H1 (cell line): Measurements from ENCODE around the gene PRKG2. TPM values are rescaled to one million over a fixed set of nuclear protein-coding genes. Genes with fewer than 3 reads are reported as not detected.
A peak's percentile ranks its signal among the peaks of the same experiment; 100 is the strongest.

Experiments
- CTCF ChIA-PET: fragments of 300-600 bp; sonication (Branson Sonifier 250); formaldehyde crosslinking; loops from one replicate; lab custom pipeline; 2021; ENCODE audit not compliant: partially characterized antibody; lab: Charles Lee
- POLR2A ChIA-PET: fragments of 300-600 bp; sonication (Branson Sonifier 250); formaldehyde crosslinking; loops from one replicate; lab custom pipeline; 2021; ENCODE audit warnings: inconsistent platforms; ENCODE audit not compliant: partially characterized antibody; lab: Charles Lee
- DNase-seq, 2 experiments: peaks; one replicate each; pipeline versions ENCODE4 v3.0.0 to v3.0.0-alpha.2; 2010 to 2022; ENCODE audit warnings: low spot score in 2 of 2, low read depth in 1 of 2, mixed read lengths in 1 of 2
- FAIRE-seq: peaks from 2 replicates; lab custom pipeline; 2011; peaks lifted over from hg19 to GRCh38; lab: Jason Lieb, UNC
- H2AFZ ChIP-seq: 2 replicates; pipeline ENCODE4 v1.8.1; 2012; ENCODE audit warnings: low read length, inconsistent platforms
- H2AK5ac ChIP-seq: 2 replicates; pipeline ENCODE4 v1.6.1; 2013; ENCODE audit warnings: low read depth, low read length
- H2BK120ac ChIP-seq: replicated peaks from 2 replicates; pipeline ENCODE3; 2013; ENCODE audit warnings: low read depth, low read length, inconsistent platforms
- H2BK12ac ChIP-seq: 2 replicates; pipeline ENCODE4 v1.6.1; 2013; ENCODE audit warnings: low read depth, low read length
- H2BK15ac ChIP-seq: 2 replicates; pipeline ENCODE4 v1.6.1; 2013; ENCODE audit warnings: low read length
- H2BK20ac ChIP-seq: 2 replicates; pipeline ENCODE4 v1.6.1; 2013; ENCODE audit warnings: low read length
- H2BK5ac ChIP-seq: 2 replicates; pipeline ENCODE4 v1.6.1; 2013; ENCODE audit warnings: low read depth, low read length
- H3K14ac ChIP-seq: 2 replicates; pipeline ENCODE4 v1.6.1; 2013; ENCODE audit warnings: inconsistent platforms; ENCODE audit not compliant: insufficient read length
- H3K18ac ChIP-seq: 2 replicates; pipeline ENCODE4 v1.6.1; 2013; ENCODE audit warnings: low read length; ENCODE audit errors: extremely low read depth
- H3K23ac ChIP-seq: 2 replicates; pipeline ENCODE4 v1.6.1; 2013; ENCODE audit warnings: inconsistent platforms; ENCODE audit not compliant: insufficient read length
- H3K23me2 ChIP-seq: 2 replicates; pipeline ENCODE4 v1.6.1; 2013; ENCODE audit warnings: low read depth, low read length
- H3K27ac ChIP-seq: 2 replicates; pipeline ENCODE4 v1.6.1; 2011; ENCODE audit warnings: low read depth, low read length, inconsistent platforms
- H3K27me3 ChIP-seq, 4 experiments: replicated peaks in 1 of 4; 1 replicate in 1 of 4; 2 replicates in 3 of 4; pipeline versions ENCODE4 v1.6.1 to v1.8.1; 2011 to 2013; ENCODE audit warnings: low read length in 3 of 4, mild to moderate bottlenecking in 3 of 4, inconsistent platforms in 2 of 4, mixed read lengths in 2 of 4, moderate library complexity in 1 of 4; ENCODE audit not compliant: control insufficient read depth in 3 of 4, insufficient read depth in 3 of 4; ENCODE audit errors: extremely low read depth in 1 of 4
- H3K36me3 ChIP-seq, 4 experiments: 2 replicates each; pipeline versions ENCODE4 v1.6.1 to v1.8.1; 2011 to 2013; ENCODE audit warnings: mild to moderate bottlenecking in 4 of 4, low read length in 3 of 4, moderate library complexity in 2 of 4, control low read depth in 1 of 4, inconsistent platforms in 1 of 4; ENCODE audit not compliant: insufficient read depth in 4 of 4, control insufficient read depth in 2 of 4
- H3K4ac ChIP-seq: replicated peaks from 2 replicates; pipeline ENCODE3; 2013; ENCODE audit warnings: low read length, low read depth, mixed read lengths, inconsistent platforms; ENCODE audit not compliant: insufficient read length
- H3K4me1 ChIP-seq, 4 experiments: replicated peaks in 1 of 4; 1 replicate in 1 of 4; 2 replicates in 3 of 4; pipeline versions ENCODE4 v1.6.1 to v1.8.1; 2011 to 2013; ENCODE audit warnings: low read length in 3 of 4, inconsistent platforms in 2 of 4, mixed read lengths in 1 of 4; ENCODE audit not compliant: insufficient read depth in 4 of 4, control insufficient read depth in 3 of 4
- H3K4me2 ChIP-seq, 2 experiments: 2 replicates each; pipeline versions ENCODE4 v1.6.1 to v1.8.1; 2011 to 2013; ENCODE audit warnings: low read depth in 2 of 2, low read length in 2 of 2, control low read depth in 1 of 2, inconsistent platforms in 1 of 2, mild to moderate bottlenecking in 1 of 2; ENCODE audit not compliant: insufficient read depth in 1 of 2
- H3K4me3 ChIP-seq, 4 experiments: fragments of 200-600, 300-600 bp in 1 of 4; sonication (generic), shearing (Covaris generic), sonication (Bioruptor Twin) in 1 of 4; 2 replicates each; pipeline versions ENCODE4 v1.5.1 to v1.8.1; 2011 to 2016; ENCODE audit warnings: low read length in 4 of 4, low read depth in 3 of 4, control low read depth in 2 of 4, inconsistent platforms in 2 of 4, mild to moderate bottlenecking in 2 of 4, mixed read lengths in 1 of 4, moderate library complexity in 1 of 4; ENCODE audit not compliant: insufficient read depth in 2 of 4; ENCODE audit errors: extremely low read depth in 1 of 4
- H3K56ac ChIP-seq: replicated peaks from 2 replicates; pipeline ENCODE3; 2013; ENCODE audit warnings: low read depth, mild to moderate bottlenecking, mixed read lengths, low read length, inconsistent platforms; ENCODE audit not compliant: insufficient read length
- H3K79me1 ChIP-seq: 2 replicates; pipeline ENCODE4 v1.6.1; 2013; ENCODE audit warnings: low read depth, low read length, control low read depth
- H3K79me2 ChIP-seq, 2 experiments: 2 replicates each; pipeline versions ENCODE4 v1.6.1 to v1.8.1; 2012 to 2013; ENCODE audit warnings: low read length in 2 of 2, mild to moderate bottlenecking in 2 of 2, inconsistent platforms in 1 of 2; ENCODE audit not compliant: insufficient read depth in 2 of 2, control insufficient read depth in 1 of 2
- H3K9ac ChIP-seq, 4 experiments: replicated peaks in 1 of 4; 1 replicate in 1 of 4; 2 replicates in 3 of 4; pipeline versions ENCODE4 v1.6.1 to v1.8.1; 2011 to 2013; ENCODE audit warnings: low read depth in 3 of 4, low read length in 3 of 4, control low read depth in 2 of 4, mild to moderate bottlenecking in 2 of 4, moderate library complexity in 2 of 4, inconsistent platforms in 1 of 4; ENCODE audit errors: extremely low read depth in 1 of 4
- H3K9me3 ChIP-seq, 2 experiments: 2 replicates each; pipeline versions ENCODE4 v1.6.1 to v1.8.1; 2012 to 2013; ENCODE audit warnings: mild to moderate bottlenecking in 2 of 2, moderate library complexity in 2 of 2, control low read depth in 1 of 2, inconsistent platforms in 1 of 2, low read depth in 1 of 2, low read length in 1 of 2, mixed read lengths in 1 of 2; ENCODE audit not compliant: insufficient read depth in 2 of 2
- H4K20me1 ChIP-seq, 2 experiments: replicated peaks in 1 of 2; 2 replicates each; pipeline versions ENCODE3 to v1.8.1; 2011 to 2013; ENCODE audit warnings: inconsistent platforms in 2 of 2, low read length in 2 of 2, mild to moderate bottlenecking in 1 of 2; ENCODE audit not compliant: insufficient read depth in 2 of 2, control insufficient read depth in 1 of 2
- H4K5ac ChIP-seq: 2 replicates; pipeline ENCODE4 v1.6.1; 2013; ENCODE audit warnings: low read length, low read depth, mixed read lengths, inconsistent platforms; ENCODE audit not compliant: insufficient read length
- H4K8ac ChIP-seq: 2 replicates; pipeline ENCODE4 v1.8.0; 2013; ENCODE audit warnings: mild to moderate bottlenecking, moderate library complexity, low read length, inconsistent platforms; ENCODE audit not compliant: insufficient read depth; ENCODE audit errors: extremely low read depth
- H4K91ac ChIP-seq: replicated peaks from 2 replicates; pipeline ENCODE3; 2013; ENCODE audit warnings: low read length, mixed read lengths, inconsistent platforms; ENCODE audit not compliant: insufficient read length
- CHD2 ChIP-seq: IDR thresholded peaks from 2 replicates; pipeline ENCODE4 v1.6.1; 2012; ENCODE audit warnings: low read length, improper control_type of control experiment
- CTCF ChIP-seq, 3 experiments: IDR thresholded peaks; 1 replicate in 2 of 3; 2 replicates in 1 of 3; pipeline versions ENCODE4 v1.5.1 to v1.6.1; 2011; ENCODE audit warnings: low read length in 3 of 3, mild to moderate bottlenecking in 3 of 3, inconsistent platforms in 2 of 3, low read depth in 1 of 3, moderate library complexity in 1 of 3; ENCODE audit not compliant: insufficient read depth in 1 of 3; ENCODE audit errors: control extremely low read depth in 1 of 3
- JUND ChIP-seq: IDR thresholded peaks from 2 replicates; pipeline ENCODE4 v1.6.1; 2011; ENCODE audit warnings: mild to moderate bottlenecking, improper control_type of control experiment, low read length
- RAD21 ChIP-seq, 2 experiments: IDR thresholded peaks in 1 of 2; conservative IDR thresholded peaks in 1 of 2; 2 replicates each; pipeline ENCODE4 v1.6.1; 2011; ENCODE audit warnings: low read depth in 2 of 2, low read length in 2 of 2, improper control_type of control experiment in 1 of 2, inconsistent platforms in 1 of 2, mild to moderate bottlenecking in 1 of 2, moderate library complexity in 1 of 2
- RXRA ChIP-seq: IDR thresholded peaks from 2 replicates; pipeline ENCODE4 v1.6.1; 2011; ENCODE audit warnings: low read depth, mild to moderate bottlenecking, low read length, moderate library complexity; ENCODE audit not compliant: insufficient read depth
- SRF ChIP-seq: IDR thresholded peaks from 2 replicates; pipeline ENCODE4 v1.6.1; 2011; ENCODE audit warnings: mild to moderate bottlenecking, low read depth, low read length, moderate library complexity
- TAF7 ChIP-seq: optimal IDR thresholded peaks from 2 replicates; pipeline ENCODE3; 2011; ENCODE audit warnings: low read depth, mild to moderate bottlenecking, inconsistent platforms, low read length, moderate library complexity, borderline replicate concordance
- WGBS, 2 experiments: shearing (Covaris generic) in 1 of 2; methylation state at CpG; one replicate each; pipeline versions ENCODE4 v1.1.6 to v1.1.7; 2013 to 2015; ENCODE audit warnings: low lambda C conversion rate in 2 of 2, mixed read lengths in 2 of 2, inconsistent platforms in 1 of 2, low coverage in 1 of 2, missing lambda C conversion rate in 1 of 2; ENCODE audit not compliant: insufficient replicate concordance in 2 of 2, insufficient coverage in 1 of 2, insufficient read length in 1 of 2; ENCODE audit errors: extremely low coverage in 1 of 2, missing lambda C conversion rate in 1 of 2; 5-methylcytosine and 5-hydroxymethylcytosine counted together
- polyA plus RNA-seq, 7 experiments: library from polyadenylated mRNA; depleted of rRNA in 3 of 7; stranded (reverse) in 5 of 7; unstranded in 2 of 7; fragments of >200 nt in 5 of 7; fragments of 200-250 nt in 2 of 7; gene quantifications; 1 replicate in 5 of 7; 2 replicates in 1 of 7; 4 replicates in 1 of 7; pipeline versions ENCODE4 v1.2.1 to v1.2.3, GENCODE V29; 2011 to 2013; ENCODE audit warnings: missing spikeins in 2 of 7, mixed read lengths in 2 of 7
- total RNA-seq: library from RNA; stranded (reverse); fragmentation: NEBNext Ultra II Directional; extraction: Animal tissue kit (Norgen Biotek cat#: 25700); gene quantifications from 2 replicates; pipeline ENCODE4 v1.2.1, GENCODE V29; 2021

PRKG2 gene
- total and polyA plus RNA-seq, 2 of the 8 experiments (the other 6 are each of a cell fraction or from before 2014, with no cell fraction given): 0.45 to 1.2 TPM

GRCh38 chr4:81052119-81053068 lies 162.6 kb downstream of the PRKG2 start:
- Histone ChIP-seq H4K5ac (no peak overlapping the region), H2AFZ (no peak overlapping the region), H3K56ac (no peak overlapping the region), H2BK15ac (no peak overlapping the region), H3K23ac (no peak overlapping the region), H4K20me1 (no peaks in the 10 kb centered on the region), H2AK5ac (no peak overlapping the region), H2BK5ac (no peak overlapping the region), H3K18ac (no peak overlapping the region), H3K4me1 (no peaks in the 10 kb centered on the region), H3K4ac (no peak overlapping the region), H3K79me1 (no peaks in the 10 kb centered on the region), H2BK20ac (no peak overlapping the region), H3K9me3 (no peaks in the 10 kb centered on the region), H2BK12ac (no peak overlapping the region), H3K27ac (no peak overlapping the region), H3K79me2 (no peaks in the 10 kb centered on the region), H4K91ac (no peak overlapping the region), H3K9ac (no peak overlapping the region), H3K4me3 (no peak overlapping the region), H3K23me2 (no peaks in the 10 kb centered on the region), H3K27me3 (no peaks in the 10 kb centered on the region), H4K8ac (no peak overlapping the region), H3K36me3 (no peaks in the 10 kb centered on the region), H2BK120ac (no peak overlapping the region), H3K14ac (no peak overlapping the region), H3K4me2 (no peak overlapping the region)
- peak; percentile 89 for FAIRE-seq
- WGBS, 2 experiments: 72% methylated on average over 7 of the region's 7 CpGs; no CpG with 5 or more reads in 1 of the 2 experiments
- TF ChIP-seq CHD2: no peak
- TF ChIP-seq CTCF (IDR thresholded peaks at IDR 0.05; ENCODE audit: control extremely low read depth in 1 of 3, insufficient read depth in 1 of 3, low read depth in 1 of 3, low read length in 3 of 3): peak; percentile 44 to 75 (median 74)
- TF ChIP-seq JUND: no peak
- no peak for TF ChIP-seq TAF7
- TF ChIP-seq SRF: no peak
- peak; percentile 93 to 96 for TF ChIP-seq RAD21 (IDR thresholded peaks at IDR 0.05 in 1 of 2, conservative IDR thresholded peaks at IDR 0.05 in 1 of 2; ENCODE audit: low read depth in 2 of 2, low read length in 2 of 2)
- TF ChIP-seq RXRA: no peak
- CTCF ChIA-PET: interaction anchor here (0.6 to 8.1 kb wide), 21 partner anchors 11 to 1189 kb away, joined by 3 to 58 read pairs (median 3); no protein-coding TSS in a partner anchor
- DNase-seq: peak; percentile 44 to 89
- POLR2A ChIA-PET: interaction anchor here (1.0 kb wide), 1 partner anchor 716 kb away, joined by 3 read pairs; no protein-coding TSS in a partner anchor
